NCI-H1930 (cell line): ENCODE measurements around the gene THBS3.
"Not testable (repeated sequence)": the region's sequence is repeated elsewhere in the genome, so short reads cannot be mapped to it uniquely, and the experiment has no call there.

Experiments used
- DNase-seq, 2 experiments: peaks; one replicate each; lab custom pipeline; 2025; lab: John Stamatoyannopoulos, UW

The THBS3 gene

GRCh38 chr1:155207806-155208540 lies at the start of gene THBS3:
Gene THBS3, minus strand, starts transcription at chr1:155207897. Its CDS starts 21 bp downstream, at chr1:155207876.
- no peak for DNase-seq

DNA sequence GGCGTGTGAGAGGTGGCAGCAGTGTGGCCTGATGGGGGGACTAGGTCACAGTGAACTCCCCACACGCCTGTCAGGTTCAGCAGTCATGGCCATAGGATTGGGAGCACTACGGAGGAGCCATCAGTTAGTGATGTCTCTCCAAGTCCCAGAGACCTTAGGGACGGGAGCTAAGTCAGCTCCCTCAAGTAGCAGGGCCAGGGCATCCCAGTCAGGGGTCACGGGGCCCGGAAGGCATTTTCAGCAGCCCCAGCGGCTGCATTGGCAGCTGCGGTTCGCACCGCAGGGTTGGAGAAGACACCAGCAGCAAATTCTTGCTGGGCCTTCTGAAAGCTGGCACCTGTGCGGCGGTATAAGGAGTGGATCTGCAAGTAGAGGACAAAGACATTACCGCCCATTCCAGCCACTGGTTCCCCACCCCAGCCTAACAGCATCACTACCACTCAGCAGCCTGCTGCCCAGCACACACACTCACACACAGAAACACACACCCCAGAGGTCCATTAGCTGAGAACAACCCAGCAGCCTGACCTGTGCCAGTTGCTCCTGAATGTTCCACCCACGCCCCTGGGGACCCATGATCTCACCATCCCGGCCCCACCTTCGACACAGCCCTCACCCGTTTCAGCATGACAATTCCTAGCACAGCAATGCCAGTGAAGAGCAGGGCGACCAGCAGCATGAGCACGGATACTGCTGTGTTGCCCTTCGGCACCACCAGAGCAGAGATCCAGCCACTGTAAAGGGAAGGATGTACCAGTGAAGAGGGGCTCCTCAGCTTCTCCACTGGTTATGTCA lies 48.6 kb upstream of the THBS3 start:
- DNase-seq: no peak

DNA sequence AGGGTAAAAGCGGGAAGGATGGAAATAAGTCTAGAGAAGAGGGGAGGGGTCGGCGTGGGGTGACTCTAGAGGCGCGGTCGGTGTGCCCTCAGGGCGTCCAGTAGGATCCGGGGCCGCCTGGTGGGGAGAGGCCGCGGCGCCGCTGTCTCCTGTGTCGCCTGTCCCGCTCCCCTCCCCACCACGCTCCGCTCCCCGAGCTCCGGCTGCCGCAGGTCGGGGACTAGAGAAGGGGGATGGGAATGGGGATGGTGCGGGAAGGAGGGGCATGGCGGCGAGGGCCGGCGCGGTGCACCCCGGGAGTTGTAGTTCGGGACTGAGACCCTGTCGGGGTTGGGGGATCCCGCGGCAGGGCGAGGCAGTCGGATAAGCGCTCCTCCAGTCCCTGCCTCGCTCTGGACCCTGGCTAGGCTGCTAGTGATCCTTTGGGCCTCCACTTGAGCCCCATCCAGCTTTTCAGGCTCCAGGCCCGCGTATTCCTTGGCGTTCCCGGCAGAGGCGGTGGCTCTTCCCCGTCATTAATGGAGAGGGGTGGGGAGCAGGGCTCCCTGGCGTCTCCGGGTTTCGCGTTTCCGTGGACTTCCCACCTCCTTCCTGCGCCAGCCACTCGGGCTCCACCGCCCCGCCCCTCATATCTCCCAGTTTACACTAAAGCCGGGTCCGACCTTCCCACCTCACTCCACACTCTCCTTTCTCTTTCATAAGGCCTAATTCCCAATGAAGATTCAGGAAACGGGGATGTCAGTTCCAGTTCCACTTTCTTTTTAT lies 47.7 kb upstream of the THBS3 start, which contains the start of gene ENTREP3:
TSS of gene ENTREP3 (minus strand) at position 241 of the 765 bp plus-strand sequence. CDS start 606 bp downstream, outside the sequence.
- peak; percentile 67 to 79 for DNase-seq

GRCh38 chr1:155254714-155255242 lies 47.1 kb upstream of the THBS3 start:
- DNase-seq: no peak

DNA sequence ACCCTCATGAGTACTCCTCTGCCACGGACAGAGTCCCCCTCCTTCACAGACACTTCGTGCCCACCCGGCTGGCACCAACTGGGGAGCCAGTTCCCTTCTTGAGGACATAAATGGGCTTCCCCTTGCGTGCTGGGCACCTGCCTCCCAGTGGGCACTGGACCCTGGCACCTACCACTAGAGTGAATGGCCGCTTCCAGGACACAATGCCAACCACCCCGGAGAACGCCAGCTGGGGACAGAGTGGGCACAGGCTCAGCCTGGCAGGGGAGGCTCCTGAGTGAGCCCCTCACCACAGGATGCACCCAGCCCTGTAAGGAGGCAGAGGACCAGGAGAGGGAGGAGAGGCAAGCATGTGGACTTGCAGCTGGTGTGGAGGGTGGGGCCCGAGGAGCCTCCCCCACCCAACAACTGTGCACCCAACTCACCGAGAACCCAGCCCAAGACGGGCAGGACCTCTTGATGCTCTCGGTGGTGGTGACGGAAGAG lies 46.6 kb upstream of the THBS3 start:
- no peak for DNase-seq

DNA sequence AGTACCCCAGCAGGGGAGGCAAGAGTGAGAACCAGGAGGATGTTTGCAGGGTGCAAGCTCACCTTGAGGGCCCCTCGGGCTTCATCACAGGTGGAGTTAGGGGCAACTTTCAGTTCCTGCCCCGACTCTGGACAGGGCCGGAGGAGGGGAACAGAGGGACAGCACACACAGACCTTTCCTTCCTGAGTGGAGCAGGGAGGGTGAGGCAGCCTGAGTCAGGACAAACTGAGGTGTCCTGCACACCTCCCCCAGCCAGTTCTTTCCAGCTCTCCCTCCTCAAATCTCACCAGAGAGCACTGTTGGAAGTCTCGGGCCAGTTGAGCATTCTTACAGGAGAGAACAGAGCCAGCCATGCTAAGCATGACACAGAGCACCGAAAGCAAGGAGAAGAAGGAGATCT lies 46.1 kb upstream of the THBS3 start:
- DNase-seq: no peak

DNA sequence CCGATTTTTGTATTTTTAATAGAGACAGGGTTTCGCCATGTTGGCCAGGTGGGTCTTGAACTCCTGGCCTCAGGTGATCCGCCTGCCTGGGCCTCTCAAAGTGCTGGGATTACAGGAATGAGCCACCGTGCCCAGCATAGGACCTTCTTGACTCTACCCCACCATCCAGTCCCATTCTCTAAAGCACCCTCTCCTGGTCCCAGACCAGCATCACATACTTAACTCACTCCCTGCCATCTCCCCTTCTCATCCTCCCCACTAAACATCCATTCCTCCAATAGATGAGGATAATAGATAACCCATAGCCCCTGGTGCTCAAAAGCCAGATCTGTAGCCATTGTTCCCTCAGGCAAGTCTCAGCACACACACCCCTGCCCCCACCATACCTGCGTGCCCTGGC lies 45.5 kb upstream of the THBS3 start:
- no peak for DNase-seq

GRCh38 chr1:155251566-155251965 lies 43.9 kb upstream of the THBS3 start:
- no peak for DNase-seq

GRCh38 chr1:155250633-155251449 lies 43.1 kb upstream of the THBS3 start:
- DNase-seq: peak; percentile 88 to 91

DNA sequence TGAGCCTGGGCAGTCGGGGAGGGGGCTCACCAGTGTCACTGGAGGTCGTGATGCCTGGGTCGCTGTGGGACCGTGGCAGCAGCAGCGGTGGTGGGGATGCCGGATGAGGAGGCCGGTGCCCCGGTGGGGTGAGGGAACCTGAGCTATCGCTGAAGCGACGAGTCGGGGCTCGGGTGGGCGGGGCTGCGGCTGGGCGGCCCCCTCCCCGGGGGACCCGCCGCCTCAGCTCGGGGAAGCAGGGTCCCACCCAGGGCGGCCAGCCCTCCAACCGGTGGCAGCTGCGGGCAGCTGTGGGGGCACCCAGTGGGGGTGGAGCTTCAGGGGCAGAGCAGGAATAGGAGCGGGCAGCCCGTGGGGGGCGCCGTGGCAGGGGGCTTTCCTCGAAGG lies 42.5 kb upstream of the THBS3 start:
- no peak for DNase-seq

DNA sequence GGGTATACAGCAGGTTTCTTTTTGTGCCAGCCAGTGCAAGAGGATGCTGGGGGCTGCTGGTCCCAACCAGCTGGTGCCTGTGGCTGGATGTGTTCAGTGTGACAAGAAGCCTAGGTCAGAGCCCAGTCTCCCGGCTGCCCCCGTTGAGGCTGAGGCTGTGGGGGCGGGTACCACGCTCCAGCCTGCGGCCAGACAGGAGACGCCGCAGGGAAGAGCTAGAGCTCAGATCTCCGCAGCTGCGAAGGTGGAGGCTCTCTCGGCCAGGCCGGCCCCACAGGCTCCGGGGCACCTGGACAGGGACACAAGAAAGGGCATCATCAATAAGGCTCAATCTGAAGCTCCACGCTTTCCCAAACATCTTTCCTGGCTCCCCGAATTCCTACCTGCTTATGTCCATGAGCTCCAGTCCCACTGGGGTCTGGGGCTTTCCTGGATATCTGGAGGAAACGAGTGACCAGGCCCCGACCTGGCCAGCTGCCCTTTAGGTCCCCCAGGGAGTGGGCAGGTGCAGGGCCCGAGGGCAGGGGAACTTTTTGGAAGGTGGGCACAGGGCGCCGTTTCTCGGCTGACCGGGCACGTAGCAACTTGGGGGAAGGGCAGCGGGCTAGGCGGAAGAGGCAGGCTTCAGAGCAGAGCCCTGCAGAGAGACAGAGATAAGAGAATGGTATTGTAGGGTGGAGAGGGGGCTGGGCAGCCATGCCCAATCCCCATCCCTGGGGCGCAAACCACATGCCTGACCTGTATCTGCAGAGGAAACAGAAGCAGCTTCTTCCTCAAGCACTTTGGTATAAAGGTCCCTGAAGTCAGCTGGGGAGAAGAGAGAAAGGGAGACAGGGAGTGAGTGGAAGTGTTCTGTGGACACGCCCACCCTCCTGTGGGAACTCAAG lies 40.2 kb upstream of the THBS3 start:
- DNase-seq: no peak

GRCh38 chr1:155246796-155247195 lies 39.1 kb upstream of the THBS3 start:
- not testable (repeated sequence) for DNase-seq

- DNase-seq: no peak
These were observed 37.4 kb upstream of the THBS3 start for GRCh38 chr1:155245163-155245524.

DNA sequence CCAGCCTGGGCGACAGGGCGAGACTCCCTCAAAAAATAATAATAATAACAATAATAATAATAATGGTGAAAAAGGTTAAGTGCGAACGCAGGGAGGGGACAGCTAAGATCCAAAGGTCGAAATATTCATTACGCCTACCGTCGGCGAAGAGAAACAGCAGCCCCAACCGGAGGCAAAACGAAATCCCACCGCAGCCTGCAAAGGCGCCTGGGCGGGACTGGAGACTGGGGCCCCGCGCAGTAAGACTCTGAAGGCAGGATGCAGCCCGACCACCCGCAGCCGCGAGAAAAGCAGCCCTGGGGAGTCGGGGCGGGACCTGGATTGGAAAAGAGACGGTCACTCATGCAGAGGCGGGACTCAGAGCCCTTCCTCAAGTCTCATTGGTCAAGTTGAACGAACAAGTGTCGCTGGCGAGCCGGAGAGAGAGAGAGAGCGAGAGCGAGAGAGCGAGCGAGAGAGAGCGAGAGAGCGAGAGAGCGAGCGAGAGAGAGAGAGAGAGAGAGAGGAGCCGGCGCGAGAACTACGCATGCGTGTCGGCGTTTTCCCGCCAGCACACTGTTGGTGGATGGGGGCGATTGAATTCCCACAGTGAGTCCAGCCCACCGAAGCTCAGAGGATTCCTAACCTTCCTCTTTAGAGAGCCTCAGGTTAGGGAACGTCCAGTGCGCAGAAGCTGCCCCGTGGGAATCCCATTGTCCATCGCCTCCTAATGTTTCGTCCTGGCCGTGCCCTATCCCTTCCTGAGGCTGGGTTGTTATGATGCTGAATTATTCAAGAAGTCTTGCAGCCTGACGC lies 36.9 kb upstream of the THBS3 start:
- peak; percentile 96 to 99 for DNase-seq

DNA sequence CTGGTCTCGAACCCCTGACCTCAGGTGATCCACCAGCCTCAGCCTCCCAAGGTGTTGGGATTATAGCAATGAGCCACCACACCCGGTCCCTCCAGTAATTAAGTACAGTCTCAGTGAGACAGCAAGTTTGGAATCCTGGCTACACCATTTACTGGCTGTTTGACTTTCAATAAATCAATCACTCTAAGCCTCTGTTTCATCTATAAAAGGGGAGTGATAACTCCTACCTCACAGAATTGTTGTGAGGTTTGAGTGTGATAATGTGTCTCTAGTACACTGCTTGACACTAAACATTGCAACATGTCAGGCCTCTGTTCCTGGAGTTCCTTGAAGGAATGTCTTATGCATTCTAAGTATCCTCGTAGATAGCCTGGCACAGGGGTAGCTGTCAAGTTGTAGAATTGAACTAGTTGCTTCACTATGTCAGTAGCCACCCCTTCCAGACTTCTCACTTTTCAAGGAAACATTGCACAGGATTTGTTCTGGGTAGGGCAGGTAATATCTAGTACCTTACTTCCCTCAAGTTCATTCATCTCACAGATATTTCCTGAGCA lies 35.2 kb upstream of the THBS3 start:
- no peak for DNase-seq

GRCh38 chr1:155241841-155242264 lies 34.2 kb upstream of the THBS3 start:
- no peak for DNase-seq

- peak; percentile 43 to 78 for DNase-seq
These were observed 33.5 kb upstream of the THBS3 start for GRCh38 chr1:155241069-155241679.

GRCh38 chr1:155236451-155236850 lies 28.8 kb upstream of the THBS3 start:
- DNase-seq: no peak

- DNase-seq: not testable (repeated sequence)
These were observed 27.7 kb upstream of the THBS3 start for GRCh38 chr1:155235375-155235774.
